ENCODE measurements around the gene POC1B. TPM values are rescaled to one million over a fixed set of nuclear protein-coding genes. Genes with fewer than 3 reads are reported as not detected.

POC1B gene
- total RNA-seq, 1 experiment from 2014 or later = 6.9 TPM

DNA sequence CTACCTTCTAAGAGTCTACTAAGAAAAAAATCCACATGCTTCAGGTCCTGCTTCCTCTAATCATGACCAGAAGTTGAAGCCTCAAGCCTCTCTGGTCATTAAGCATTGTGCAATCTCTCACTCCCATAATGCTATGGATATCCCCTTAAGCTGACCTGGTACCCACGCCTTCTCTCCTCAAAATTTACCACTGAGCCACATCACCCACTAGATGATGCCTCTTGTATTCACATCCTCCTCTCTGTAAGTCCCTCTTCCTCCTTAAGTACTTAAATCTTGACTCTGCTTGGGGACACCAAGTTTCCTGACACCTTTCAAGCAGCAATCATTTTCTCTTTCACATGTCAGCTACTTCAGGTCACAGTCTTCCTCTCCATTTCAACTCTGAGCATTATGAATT lies 11.1 kb downstream of the POC1B start:
- no peaks in the 10 kb centered on the region for H3K27me3 ChIP-seq
- no peaks in the 10 kb centered on the region for H3K9me3 ChIP-seq
- H3K4me3 ChIP-seq = no peak overlapping the region
- no peak for DNase-seq
- H3K36me3 ChIP-seq = no peaks in the 10 kb centered on the region

DNA sequence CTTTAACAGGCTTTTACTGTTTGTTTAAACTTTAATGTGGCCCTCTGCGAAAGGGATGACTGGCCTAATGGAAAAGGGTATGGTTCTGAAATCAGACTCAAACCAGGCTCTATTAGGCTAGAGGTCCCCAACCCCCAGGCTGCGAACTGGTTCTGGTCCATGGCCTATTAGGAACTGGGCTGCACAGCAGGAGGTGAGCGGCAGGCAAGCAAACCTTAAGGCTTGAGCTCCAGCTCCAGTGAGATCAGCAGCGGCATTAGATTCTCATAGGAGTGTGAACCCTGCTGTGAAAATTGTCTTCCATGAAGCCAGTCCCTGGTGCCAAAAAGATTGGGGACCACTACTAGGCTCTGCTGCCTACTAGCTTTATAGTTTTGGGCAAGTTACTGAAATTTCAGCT lies 12.3 kb downstream of the POC1B start:
- Histone ChIP-seq H3K9me3 (no peaks in the 10 kb centered on the region), H3K27me3 (no peaks in the 10 kb centered on the region), H3K36me3 (no peaks in the 10 kb centered on the region), H3K4me3 (no peak overlapping the region)
- DNase-seq = no peak

DNA sequence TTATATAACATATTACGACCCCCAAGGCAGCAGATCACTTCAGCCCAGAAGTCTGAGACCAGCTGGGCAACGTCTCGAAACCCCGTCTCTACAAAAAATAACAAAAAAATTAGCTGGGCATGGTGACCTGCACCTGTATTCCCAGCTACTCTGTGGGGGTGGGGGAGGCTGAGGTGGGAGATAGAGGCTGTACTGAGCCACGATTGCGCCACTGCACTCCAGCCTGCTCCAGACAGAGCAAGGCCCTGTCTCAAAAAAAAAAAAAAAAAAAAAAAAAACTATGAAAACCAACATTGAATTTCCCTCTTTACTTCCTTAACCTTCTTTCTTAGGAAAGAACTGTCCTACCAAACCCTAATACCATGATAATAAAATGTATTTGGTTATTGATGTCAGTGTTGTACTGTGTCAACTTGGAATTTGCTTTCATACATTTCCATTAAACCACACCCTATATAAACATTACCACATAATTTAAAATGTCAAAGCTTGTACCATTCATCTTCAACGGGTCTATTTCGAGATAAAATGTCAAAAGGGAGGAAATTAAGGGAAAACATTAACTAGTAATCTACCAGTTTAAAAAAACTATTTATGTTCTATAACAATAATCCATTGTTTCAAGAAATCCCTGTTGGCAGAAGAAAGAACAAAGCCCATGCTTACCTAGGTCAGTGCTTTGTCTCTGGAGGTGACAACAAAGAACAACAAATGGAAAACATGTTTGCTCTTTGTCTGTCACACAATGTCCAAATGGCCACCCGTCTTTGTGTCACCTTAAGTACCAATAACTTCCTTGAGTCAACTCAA lies 18.6 kb downstream of the POC1B start:
- DNase-seq = no peak
- Histone ChIP-seq H3K36me3 (no peaks in the 10 kb centered on the region), H3K27me3 (no peaks in the 10 kb centered on the region), H3K9me3 (no peaks in the 10 kb centered on the region), H3K4me3 (no peak overlapping the region)

DNA sequence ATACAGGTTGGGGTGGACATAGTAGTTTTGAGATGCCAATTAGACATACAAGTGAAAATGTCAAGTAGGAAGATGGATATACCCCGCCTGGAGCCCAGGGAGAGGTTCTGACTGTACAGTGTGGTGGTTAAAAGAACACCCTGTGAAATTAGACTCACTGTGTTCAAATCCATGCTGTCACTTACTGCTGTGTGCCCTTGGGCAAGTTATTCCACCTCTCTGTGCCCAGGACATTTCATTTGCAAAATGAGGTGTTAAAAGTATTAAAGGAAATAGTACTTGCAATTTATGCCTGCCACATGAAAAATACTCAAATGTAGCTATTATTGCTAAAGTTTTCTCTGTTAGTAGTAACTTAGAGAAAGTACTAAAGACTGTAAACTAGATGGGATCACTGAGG lies 19.8 kb downstream of the POC1B start:
- Histone ChIP-seq H3K4me3 (no peak overlapping the region), H3K36me3 (no peaks in the 10 kb centered on the region), H3K9me3 (no peaks in the 10 kb centered on the region), H3K27me3 (no peaks in the 10 kb centered on the region)
- no peak for DNase-seq

DNA sequence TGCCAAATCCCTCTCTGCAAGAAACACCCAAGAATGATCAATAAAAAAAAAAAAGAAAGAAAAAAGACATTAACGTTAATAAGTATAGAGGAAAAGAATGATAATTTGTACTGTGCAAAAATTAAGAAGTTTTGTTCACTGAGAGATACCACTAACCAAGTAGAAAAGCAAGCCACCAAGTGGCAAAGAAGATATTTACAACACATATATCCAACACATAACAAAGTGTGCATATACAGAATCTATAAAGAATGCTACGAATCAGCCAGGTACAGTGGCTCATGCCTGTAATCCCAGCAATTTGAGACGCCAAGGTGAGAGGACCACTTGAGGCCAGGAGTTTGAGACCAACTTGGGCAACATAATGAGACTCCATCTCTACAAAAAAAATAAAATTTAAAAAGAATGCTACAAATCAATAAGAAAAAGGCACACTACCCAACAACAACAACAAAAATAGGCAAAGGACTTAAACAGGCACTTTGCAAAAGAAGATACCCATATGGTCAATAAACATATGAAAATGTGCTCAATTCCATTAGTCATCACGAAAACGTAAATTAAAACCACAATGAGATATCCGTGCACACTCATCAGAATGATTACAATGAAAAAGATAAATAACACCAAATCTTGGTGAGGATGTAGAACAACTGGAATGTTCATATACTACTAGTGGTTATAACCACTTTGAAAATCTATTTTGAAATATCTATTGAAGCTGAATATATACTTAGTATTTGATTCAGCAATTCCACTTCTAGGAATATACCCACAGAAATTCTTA lies 21.1 kb downstream of the POC1B start:
- Histone ChIP-seq H3K9me3 (no peaks in the 10 kb centered on the region), H3K4me3 (no peak overlapping the region), H3K27me3 (no peaks in the 10 kb centered on the region), H3K36me3 (no peaks in the 10 kb centered on the region)
- DNase-seq = no peak

DNA sequence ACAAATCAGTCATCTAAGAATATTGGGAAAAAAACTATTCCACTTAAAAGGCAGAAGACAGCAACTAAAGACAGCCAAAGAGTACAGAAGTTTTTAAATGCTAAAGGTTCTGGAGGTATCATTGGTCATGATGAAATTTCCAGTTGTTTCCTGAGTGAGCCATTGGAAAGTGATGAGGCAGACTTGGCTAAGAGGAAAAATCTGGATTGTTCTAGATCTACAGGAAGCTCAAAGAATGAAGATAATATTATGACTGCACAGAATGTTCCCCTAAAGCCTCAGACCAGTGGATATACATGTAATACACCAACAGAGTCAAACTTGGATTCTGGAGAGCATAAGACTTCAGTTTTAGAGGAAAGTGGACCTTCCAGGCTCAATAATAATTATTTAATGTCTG lies 24.1 kb downstream of the POC1B start:
- Histone ChIP-seq H3K9me3 (no peaks in the 10 kb centered on the region), H3K27me3 (no peaks in the 10 kb centered on the region), H3K4me3 (no peak overlapping the region), H3K36me3 (no peaks in the 10 kb centered on the region)
- DNase-seq = no peak

DNA sequence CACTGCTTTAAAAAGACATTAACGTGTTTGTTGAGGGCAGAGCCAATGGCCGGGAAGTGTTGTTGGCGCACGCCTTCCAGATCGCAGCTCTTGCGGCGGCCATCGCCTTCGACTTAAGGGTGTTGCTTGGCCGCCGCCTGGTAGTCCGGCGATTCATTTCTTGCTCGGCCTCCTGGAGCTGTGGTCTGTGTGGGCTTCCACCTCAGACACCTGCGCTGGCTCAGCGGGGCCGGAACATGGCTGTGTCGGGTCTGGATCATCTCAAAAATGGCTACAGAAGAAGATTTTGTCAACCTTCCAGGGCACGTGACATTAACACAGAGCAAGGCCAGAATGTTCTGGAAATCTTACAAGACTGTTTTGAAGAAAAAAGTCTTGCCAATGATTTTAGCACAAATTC lies 26.0 kb downstream of the POC1B start:
- Histone ChIP-seq H3K27me3 (no peaks in the 10 kb centered on the region), H3K36me3 (no peaks in the 10 kb centered on the region), H3K9me3 (no peaks in the 10 kb centered on the region), H3K4me3 (no peak overlapping the region)
- DNase-seq = no peak

DNA sequence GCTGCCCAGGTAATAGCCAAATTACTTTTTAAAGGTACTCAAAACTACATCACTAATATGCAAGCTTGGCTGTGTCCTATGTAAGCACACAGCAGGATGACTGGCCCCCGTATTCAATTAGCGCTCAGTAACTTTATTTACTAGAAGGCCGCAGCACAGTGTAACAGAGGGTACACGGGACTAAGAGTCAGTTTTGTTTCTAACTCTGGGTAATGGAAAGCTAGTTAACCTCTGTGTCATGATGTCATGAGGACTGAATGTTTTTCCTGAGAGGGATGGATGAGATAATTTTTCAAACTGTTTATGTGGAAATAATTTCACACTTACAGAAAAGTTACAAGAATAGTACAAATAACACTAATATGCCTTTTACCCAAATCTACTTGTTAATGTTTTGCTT lies 28.4 kb downstream of the POC1B start:
- no peaks in the 10 kb centered on the region for H3K9me3 ChIP-seq
- no peak overlapping the region for H3K4me3 ChIP-seq
- DNase-seq = no peak
- no peaks in the 10 kb centered on the region for H3K36me3 ChIP-seq
- H3K27me3 ChIP-seq = no peaks in the 10 kb centered on the region

DNA sequence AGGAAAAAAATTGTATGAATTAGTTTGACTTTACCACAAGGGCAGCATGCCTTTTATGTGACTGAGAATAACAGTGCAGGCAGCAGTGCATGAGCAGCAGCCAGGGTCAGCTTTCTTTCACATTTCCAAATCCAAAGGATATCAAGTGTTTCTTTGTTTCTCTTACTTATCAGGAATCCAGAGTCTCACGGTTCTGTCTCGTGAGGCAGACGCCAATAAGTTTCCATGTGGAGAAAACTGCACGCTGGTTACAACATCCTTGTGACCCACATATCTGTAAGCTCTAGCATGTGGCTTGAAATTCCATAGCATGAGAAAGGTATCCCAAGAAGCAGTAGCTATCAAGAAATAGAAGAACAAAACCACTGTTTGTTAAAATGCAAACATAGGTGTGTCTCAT lies 28.8 kb downstream of the POC1B start:
- no peaks in the 10 kb centered on the region for H3K27me3 ChIP-seq
- H3K9me3 ChIP-seq = no peaks in the 10 kb centered on the region
- H3K36me3 ChIP-seq = no peaks in the 10 kb centered on the region
- H3K4me3 ChIP-seq = no peak overlapping the region
- no peak for DNase-seq

DNA sequence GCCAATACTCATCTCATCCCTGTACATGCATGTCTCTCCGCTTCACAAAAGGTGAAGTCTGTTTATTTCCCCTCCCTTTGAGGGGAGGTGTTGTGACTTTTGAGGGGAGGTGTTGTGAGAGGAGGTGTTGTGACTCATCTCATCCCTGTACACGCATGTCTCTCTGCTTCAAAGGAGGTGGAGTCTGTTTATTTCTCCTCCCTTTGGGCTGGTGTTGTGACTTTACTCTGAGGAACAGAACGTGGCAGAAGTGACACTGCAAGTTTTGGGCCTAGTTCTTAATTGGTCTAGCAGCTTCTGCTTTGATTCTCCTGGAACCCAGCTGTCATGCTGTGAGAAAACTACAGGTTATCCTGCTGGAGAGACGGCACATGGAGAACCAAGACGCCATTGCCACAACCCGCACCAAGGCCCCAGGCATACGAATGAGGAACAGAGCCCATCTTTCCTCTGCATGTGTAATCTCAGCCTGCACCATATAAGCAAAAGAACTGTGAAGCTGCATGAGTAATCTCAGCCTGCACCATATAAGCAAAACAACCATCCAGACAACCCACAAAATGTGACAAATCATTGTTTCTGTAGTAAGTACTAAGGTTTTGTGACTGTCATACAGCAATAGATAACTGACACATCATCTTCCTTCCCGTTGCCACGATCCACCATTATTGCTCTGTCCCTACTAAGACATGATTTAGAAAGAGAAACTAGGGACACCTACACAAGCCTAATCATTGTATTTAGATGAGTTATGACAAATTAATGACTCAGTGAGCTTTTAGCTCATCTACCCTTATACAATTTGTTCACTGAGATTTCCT lies 31.2 kb downstream of the POC1B start:
- Histone ChIP-seq H3K4me3 (no peak overlapping the region), H3K36me3 (no peaks in the 10 kb centered on the region), H3K27me3 (no peaks in the 10 kb centered on the region), H3K9me3 (no peaks in the 10 kb centered on the region)
- no peak for DNase-seq

DNA sequence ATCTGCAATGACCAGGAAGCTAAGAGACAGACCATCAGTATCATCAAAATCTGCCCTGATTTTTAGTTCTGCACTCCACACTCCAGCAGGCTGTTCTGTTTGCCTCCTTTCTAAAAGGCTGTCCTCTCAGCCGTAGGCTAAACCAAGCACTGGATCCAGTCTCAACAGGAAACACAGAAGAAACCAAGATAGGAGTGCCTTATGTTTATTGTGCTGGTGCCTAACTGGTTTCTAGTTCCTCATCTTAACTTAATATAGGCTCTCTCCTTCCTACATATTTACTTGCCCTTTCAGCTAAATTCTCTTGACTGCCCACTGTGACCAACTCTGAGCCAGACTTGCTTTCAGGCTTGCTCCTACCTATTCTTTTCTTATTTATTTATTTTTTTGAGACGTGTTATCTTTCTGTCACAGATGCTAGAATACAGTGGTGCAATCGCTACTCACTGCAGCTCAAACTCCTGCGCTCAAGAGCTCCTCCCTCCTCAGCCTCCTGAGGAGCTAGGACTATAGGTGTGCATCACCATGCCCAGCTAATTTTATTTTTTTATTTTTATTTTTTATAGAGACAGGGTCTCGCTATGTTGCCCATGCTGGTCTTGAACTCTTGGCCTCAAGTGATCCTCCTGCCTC lies 32.1 kb downstream of the POC1B start:
- Histone ChIP-seq H3K4me3 (no peak overlapping the region), H3K27me3 (no peaks in the 10 kb centered on the region), H3K36me3 (no peaks in the 10 kb centered on the region), H3K9me3 (no peaks in the 10 kb centered on the region)
- no peak for DNase-seq

DNA sequence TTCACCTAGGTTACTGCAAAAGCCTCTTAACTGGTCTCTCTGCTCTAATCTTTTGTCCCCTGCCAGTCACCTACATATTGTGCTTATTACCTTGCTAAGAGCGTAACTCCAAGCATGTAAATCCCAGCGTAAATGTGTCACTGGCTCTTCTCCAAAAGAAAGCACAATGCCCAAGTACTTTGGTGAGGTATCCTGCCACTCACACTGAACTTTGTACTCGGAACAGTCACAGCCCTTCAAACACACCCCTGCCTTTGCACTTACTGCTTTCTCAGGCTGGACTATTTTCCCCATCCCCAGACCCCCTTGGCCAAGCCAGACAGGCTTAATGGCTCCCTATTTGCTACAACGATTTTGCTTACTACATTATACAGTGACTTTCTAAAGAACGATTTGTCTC lies 33.0 kb downstream of the POC1B start:
- Histone ChIP-seq H3K9me3 (no peaks in the 10 kb centered on the region), H3K27me3 (no peaks in the 10 kb centered on the region), H3K36me3 (no peaks in the 10 kb centered on the region), H3K4me3 (no peak overlapping the region)
- DNase-seq = no peak

DNA sequence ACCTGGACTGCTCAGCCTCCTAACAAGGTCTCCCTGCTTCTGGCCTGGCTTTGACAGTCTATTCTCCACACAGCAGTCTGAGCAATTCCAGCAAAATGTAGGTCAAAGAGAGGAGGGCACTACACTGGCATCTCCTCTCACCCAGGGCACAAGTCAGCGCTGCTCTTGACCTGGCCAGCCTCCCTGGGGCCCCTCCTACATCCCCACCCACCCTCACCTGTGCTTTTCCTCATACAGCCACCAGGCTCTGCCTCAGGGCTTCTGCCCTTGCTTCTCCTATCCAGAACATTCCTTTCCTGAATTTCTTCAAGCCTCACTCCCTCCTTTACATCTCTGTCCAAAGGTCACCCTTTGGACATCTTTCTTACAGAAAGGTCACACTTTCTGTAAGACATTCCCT lies 34.9 kb downstream of the POC1B start:
- H3K27me3 ChIP-seq = no peaks in the 10 kb centered on the region
- no peaks in the 10 kb centered on the region for H3K9me3 ChIP-seq
- DNase-seq = no peak
- H3K4me3 ChIP-seq = no peak overlapping the region
- H3K36me3 ChIP-seq = no peaks in the 10 kb centered on the region

DNA sequence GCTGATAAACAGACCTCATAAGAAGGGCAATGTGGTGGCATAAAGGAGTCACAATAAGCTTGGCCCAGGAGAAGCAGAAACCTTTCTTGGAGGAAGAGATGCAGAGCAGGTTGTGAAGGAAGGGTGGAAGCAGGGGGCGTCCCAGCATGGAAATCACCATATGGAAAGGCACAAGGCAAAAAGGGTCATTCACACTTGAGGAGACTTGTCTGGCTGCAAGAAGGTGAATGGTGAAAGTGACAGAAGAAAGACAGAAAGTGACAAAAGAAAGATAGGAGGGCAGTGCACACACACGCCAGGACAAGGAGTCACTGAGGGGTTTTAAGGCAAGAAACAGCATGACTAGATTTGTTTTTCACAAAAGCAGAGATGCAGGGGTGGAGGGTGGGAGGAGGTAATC lies 39.6 kb downstream of the POC1B start:
- no peaks in the 10 kb centered on the region for H3K36me3 ChIP-seq
- no peaks in the 10 kb centered on the region for H3K9me3 ChIP-seq
- no peak for DNase-seq
- no peak overlapping the region for H3K4me3 ChIP-seq
- no peaks in the 10 kb centered on the region for H3K27me3 ChIP-seq

DNA sequence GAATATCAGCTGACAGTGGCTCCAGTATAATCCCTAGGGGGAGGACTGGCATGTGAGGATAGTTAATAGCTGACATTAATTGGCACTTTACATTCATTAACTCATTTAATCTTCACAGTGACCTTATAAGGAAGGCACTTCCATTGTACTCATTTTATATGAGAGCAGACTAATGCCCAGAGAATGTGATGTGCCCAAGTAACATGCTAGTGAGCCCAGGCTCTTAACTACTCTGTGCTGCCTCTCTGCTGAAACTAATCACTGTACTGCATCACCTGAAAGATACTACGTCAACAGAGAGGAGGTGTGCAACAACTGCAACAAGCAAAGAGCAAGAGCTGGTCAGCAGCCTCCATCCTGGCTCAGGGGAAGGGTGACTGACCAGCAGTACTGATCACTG lies 41.4 kb downstream of the POC1B start:
- no peak for DNase-seq
- no peaks in the 10 kb centered on the region for H3K36me3 ChIP-seq
- no peaks in the 10 kb centered on the region for H3K9me3 ChIP-seq
- H3K4me3 ChIP-seq = no peak overlapping the region
- H3K27me3 ChIP-seq = no peaks in the 10 kb centered on the region

DNA sequence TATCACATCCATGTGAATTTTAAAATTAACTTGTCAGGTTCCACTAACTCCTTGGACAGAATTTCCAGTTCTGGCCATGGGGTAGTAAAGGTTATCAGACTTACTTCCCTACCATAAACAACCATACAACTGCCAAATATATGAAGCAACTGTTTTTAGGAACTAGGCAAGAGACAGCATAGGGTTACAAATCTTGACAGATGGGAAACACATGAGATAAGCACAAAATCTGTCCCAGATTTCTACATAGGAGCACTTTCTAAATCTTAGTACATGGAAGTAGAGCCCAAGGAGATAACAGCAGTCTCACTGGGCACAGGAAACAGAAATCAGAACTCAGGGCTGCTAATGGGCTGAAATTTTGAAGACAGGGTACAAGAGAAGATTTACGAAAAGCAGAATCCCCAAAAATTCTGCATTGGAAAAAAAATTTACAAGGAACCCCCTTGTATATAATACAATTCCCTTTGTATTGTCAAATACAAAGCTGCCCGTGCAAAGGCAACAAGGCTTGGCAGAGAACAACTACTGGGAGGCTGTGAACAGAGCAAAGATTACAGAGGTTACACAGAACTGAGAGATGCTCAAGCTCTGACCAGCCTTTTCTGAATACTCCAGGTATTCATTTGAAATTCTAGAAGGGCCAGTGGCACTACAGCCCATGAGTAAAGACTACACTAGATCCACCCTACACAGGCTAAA lies 44.5 kb downstream of the POC1B start:
- DNase-seq = no peak
- no peak overlapping the region for H3K4me3 ChIP-seq
- H3K9me3 ChIP-seq = no peaks in the 10 kb centered on the region
- H3K36me3 ChIP-seq = no peaks in the 10 kb centered on the region
- no peaks in the 10 kb centered on the region for H3K27me3 ChIP-seq

Measured in MG63 (cell line).